ENCODE data around the gene LYSMD2. TPM values are rescaled to one million over a fixed set of nuclear protein-coding genes. Genes with fewer than 3 reads are reported as not detected.
A peak's percentile ranks its signal among the peaks of the same experiment; 100 is the strongest.

Gene LYSMD2
- polyA plus RNA-seq, 1 donor from 2014 or later = 66.6 TPM

DNA sequence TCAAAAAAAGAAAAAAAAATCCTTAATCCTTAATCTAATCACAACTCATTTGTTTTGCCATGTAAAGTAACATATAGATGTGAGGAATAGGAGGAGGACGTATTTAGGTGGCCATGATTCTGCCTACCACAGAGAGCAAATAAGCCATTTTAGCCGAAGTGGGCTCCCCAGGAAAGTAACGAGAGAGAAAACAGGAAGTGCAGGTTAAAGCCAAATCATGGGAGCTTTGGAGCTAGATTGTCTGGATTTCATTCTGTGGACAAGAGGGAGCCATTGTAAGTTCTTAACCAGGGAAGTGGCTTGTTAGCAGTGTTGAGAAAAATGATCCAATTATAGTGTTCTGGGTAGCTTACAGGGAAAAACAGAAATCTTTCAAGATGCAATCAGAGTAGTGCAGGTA, 23.4 kb upstream of the LYSMD2 start:
- H3K4me1 Mint-ChIP-seq = peaks cover 10 to 17% (median 10%) of the 10 kb centered on the region in 3 donors
- H3K27ac Mint-ChIP-seq = peak overlapping the region in 1 of 3 donors; percentile 79
- H3K9me3 Mint-ChIP-seq = no peaks in the 10 kb centered on the region
- H3K4me3 Mint-ChIP-seq = no peak overlapping the region
- H3K27me3 Mint-ChIP-seq = no peaks in the 10 kb centered on the region
- H3K36me3 Mint-ChIP-seq = peaks cover 3% of the 10 kb centered on the region

DNA sequence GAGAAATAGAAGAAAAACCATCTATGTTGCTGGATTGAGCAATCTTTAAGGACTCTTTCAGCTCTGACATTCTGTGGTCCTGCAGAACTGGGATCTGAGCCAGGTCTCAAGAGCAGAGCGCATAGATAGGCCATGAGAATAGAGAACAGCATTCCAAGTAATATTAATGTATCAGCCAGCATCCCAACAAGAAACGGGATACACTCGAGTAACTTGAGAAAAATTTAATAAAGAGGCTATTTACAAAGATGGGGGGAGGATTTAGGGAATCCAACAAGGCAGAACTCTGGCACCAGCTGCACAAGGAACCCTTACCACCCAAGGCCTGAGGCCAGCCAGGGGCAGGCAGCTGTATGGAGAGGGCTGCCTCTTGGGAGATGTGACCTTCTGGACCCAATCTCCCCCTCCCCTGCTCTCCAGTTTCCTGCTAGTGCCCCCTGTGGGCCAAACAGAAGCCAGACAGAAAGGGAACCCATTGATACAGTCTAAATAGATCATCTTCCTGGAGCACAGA, 22.2 kb upstream of the LYSMD2 start:
- peaks cover 3% of the 10 kb centered on the region for H3K36me3 Mint-ChIP-seq
- H3K4me1 Mint-ChIP-seq = peaks cover 5 to 13% (median 12%) of the 10 kb centered on the region in 3 donors
- no peak overlapping the region for H3K27ac Mint-ChIP-seq
- H3K9me3 Mint-ChIP-seq = no peaks in the 10 kb centered on the region
- H3K27me3 Mint-ChIP-seq = no peaks in the 10 kb centered on the region
- H3K4me3 Mint-ChIP-seq = no peak overlapping the region

DNA sequence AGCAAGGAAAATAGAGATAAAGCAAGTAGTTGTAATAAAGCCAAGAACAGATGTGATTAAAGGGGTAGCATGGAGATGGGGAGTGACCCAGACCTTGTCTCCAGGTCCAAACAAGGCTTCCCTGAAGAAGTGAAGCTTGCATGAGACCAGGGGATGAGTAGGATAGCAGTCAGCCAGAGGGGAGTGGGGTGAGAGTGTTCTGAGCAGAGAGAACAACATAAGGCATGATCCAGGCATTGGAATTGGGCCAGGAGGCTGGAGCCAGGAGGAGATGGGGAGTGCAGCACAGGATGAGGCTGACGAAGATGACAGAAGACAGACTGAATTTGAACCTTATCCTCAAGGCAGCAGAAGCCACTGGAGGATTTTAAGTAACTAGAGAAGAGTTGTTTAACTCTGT, 21.2 kb upstream of the LYSMD2 start:
- Mint-ChIP-seq H3K4me1 (peaks cover 6 to 17% (median 14%) of the 10 kb centered on the region in 3 donors), H3K36me3 (peaks cover 3% of the 10 kb centered on the region), H3K27me3 (no peaks in the 10 kb centered on the region), H3K27ac (peak overlapping the region in 1 of 3 donors; percentile 54), H3K9me3 (no peaks in the 10 kb centered on the region), H3K4me3 (no peak overlapping the region)

DNA sequence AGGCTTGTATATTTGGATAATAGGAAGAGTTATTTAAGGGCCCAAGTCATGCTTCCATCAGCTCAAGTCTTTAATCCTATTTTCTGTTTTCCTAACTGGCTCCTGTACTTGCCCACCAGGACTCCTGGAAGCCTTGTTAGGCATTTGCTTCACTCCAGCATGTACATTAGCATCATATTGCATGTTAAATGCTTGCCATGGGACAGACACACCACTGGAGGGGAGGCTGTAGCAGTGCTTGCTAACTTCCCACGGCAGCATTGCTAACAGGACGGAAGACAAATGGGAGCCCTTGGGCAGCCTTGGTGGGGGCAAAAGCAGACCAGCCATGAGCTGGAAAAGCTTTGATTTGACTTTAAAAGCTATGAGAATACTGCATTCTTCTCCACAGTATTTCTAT, 20.0 kb upstream of the LYSMD2 start:
- H3K4me1 Mint-ChIP-seq = peaks cover 15 to 26% (median 17%) of the 10 kb centered on the region in 3 donors
- peaks cover 3% of the 10 kb centered on the region for H3K36me3 Mint-ChIP-seq
- no peak overlapping the region for H3K4me3 Mint-ChIP-seq
- no peaks in the 10 kb centered on the region for H3K9me3 Mint-ChIP-seq
- no peaks in the 10 kb centered on the region for H3K27me3 Mint-ChIP-seq
- H3K27ac Mint-ChIP-seq = no peak overlapping the region

DNA sequence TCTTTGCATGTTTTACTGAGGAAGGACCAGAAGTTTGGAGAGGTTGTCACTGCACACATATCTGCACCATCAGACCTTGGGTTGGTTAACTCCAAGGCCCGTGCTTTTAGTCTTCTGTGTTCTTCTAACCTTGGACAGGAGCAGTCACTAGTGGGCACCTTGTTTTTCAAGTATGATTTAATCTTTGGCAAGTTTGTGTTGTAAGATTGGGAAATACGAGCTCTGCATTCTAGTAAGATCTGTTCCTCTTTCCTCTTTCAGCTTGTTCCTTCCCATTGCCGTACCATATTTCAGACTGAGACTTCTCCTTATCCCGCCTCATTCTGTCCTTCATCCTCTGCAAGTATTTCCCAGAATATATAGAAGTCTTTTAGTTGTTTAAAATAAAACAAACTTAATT, 19.0 kb upstream of the LYSMD2 start:
- Mint-ChIP-seq H3K4me1 (peaks cover 18 to 29% (median 22%) of the 10 kb centered on the region in 3 donors), H3K36me3 (peaks cover 3% of the 10 kb centered on the region), H3K4me3 (peak overlapping the region in 1 of 4 donors; percentile 48), H3K9me3 (no peaks in the 10 kb centered on the region), H3K27ac (no peak overlapping the region), H3K27me3 (no peaks in the 10 kb centered on the region)

DNA sequence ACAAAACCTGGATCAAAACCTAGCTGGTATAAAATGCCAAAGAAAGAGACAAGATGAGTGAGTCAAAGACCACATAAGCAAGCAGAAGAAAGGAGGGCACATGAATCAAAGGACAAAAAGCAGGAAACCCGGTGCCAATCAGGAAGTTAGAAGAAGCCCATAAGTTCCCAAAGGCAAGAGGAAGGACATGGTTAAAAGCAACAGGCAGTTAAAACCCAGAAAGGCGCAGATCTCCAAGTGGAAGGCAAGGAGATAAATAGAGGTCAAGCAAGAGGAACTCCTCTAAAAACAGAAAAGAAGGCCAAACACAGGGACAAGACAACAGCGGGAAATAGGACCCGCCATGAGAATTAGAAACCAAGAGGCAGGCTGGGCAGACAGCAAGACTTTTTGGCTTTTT, 18.3 kb upstream of the LYSMD2 start:
- Mint-ChIP-seq H3K4me1 (peaks cover 22 to 29% (median 25%) of the 10 kb centered on the region in 3 donors), H3K27me3 (peaks cover 2% of the 10 kb centered on the region), H3K9me3 (no peaks in the 10 kb centered on the region), H3K4me3 (no peak overlapping the region), H3K27ac (no peak overlapping the region), H3K36me3 (peaks cover 3% of the 10 kb centered on the region)

DNA sequence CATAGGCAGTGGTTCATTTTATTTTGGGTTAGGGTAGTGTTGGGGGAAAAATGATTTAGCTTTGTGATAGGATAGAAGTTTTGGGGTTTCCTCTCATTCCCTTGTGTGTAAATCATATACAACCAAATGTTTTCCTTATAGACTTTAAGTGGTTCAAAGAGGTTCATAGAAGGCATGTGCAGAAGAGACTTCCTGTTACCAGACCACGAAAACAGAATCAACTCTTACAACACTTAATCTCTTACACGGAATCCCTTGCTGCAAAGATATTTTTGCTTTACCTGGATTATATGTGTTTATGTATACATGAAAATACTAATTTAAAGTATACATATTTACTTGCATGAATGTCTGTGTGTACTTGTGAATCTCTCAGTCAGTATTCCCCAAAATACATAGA, 16.8 kb upstream of the LYSMD2 start:
- H3K27ac Mint-ChIP-seq = no peak overlapping the region
- peaks cover 30 to 43% (median 37%) of the 10 kb centered on the region in 3 donors for H3K4me1 Mint-ChIP-seq
- peaks cover 2% of the 10 kb centered on the region for H3K36me3 Mint-ChIP-seq
- peak overlapping the region in 2 of 4 donors; percentile 67 to 75 for H3K4me3 Mint-ChIP-seq
- H3K27me3 Mint-ChIP-seq = peaks cover 2% of the 10 kb centered on the region
- no peaks in the 10 kb centered on the region for H3K9me3 Mint-ChIP-seq

DNA sequence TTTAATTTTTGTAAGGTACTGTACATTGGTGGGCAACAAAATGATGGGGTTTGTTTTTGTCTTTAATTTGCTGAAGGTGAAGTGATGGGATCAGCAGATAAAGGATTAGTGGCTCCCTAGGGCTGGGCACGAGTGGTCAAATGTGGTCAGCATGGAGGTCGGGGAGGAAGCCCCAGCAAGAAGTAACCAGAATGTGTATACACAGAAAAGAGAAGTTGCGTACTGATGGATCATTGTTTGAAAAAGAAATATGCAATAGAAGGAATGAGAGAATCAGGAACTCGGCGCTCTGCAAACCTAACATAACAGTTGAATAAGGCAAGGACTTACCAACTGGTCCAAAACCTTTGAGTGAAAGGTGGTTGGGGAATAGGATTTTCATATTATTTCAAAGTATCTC, 15.4 kb upstream of the LYSMD2 start:
- no peaks in the 10 kb centered on the region for H3K36me3 Mint-ChIP-seq
- no peak overlapping the region for H3K27ac Mint-ChIP-seq
- H3K9me3 Mint-ChIP-seq = no peaks in the 10 kb centered on the region
- H3K4me3 Mint-ChIP-seq = peak overlapping the region in 3 of 4 donors; percentile 80 to 95 (median 95)
- H3K27me3 Mint-ChIP-seq = peaks cover 2% of the 10 kb centered on the region
- peaks cover 32 to 44% (median 36%) of the 10 kb centered on the region in 3 donors for H3K4me1 Mint-ChIP-seq

DNA sequence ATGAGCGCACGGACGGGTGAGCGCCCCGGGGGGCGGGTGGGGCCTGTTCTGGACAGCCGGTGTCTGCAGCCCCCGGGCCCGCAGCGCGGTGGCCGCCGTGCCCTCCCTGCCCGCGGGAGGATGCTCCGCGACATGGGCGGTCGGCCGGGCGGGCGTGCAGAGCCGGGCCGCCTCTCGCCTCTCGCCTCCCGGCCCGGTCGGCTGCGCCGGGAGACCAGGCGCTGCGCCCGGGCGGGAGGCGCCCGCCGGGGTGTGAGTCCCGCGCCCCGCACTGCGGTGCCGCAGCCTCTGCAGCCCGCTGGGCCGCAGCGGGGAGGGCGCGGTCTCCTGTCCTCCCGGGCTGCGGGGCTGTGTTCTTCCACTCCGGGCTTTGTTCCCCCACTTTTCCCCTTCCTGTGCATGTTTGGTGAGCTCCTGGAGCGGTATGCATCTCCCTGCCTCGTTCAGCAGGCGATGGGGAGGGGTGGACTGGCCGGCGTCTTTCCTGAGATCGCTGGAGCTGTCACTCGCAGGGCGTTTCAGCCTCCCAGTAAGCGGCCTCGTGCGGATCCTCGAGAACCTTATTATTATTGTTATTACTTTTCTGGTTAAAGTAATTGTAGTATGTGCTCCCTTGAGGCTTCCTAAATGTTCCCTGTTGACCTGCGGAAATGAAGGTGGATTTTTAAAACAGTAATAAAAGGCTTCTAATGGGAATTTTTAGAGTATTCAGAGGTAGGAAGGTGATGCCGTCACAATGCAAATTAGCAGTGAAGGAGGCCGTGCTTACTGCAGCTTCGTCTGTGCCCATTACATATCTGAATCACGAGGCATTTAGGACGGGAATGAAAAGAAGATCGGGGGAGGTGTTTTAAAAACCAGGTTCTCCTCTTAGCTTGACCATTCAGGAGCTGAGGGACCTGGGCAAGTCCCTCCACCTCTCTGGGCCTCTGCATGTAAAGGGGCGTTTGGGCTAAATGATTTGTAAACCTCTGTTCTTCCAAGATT, 14.5 kb upstream of the LYSMD2 start:
- Mint-ChIP-seq H3K27ac (peak overlapping the region; percentile 56 to 91 (median 76)), H3K9me3 (no peaks in the 10 kb centered on the region), H3K27me3 (peaks cover 2% of the 10 kb centered on the region)

DNA sequence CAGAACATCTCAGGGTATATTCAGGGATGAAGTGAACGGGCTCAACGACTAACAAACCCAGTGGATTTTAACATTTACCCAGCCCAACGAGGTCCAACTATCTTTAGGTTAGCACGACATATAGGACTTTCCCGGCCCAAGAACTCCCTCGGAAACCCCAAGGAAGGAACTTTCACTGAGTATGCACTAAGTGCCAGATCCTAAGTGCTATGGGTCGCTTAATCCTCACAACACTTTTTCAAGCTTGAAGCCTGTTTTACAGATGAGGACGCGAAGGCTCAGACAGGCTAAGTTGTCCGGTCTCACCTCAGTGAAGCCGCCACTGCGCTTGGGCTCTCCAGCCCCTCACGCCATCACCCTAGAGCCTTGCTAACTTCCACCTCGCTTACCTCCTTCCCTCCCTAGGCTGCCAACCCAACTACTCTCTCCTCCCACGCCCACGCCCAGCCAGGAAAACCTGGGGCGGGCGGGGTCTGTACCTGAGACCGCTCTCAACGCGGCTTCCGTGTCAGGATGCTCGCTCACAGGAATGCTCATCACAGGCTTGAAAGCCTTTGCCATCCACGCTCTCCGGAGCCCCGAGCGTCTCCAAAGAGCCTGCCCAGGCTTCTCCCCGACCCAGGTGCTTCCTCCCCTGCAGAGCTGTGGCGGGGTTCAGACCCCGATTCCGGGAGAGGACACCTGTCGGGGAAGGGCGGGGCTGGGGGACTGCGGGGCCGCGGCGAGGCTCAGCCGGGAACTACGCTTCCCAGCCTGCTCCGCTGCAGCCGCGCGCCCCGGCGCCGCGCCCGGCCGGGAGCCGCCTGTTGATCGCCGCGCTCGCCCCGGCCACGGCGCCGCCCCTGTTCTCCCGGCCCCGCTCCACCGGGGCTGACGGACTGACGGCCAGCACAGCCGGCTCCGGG, 13.6 kb upstream of the LYSMD2 start, which contains the start of gene TMOD2:
TSS of gene TMOD2 (plus strand) at position 806 of the 905 bp plus-strand sequence. CDS start 14,845 bp downstream, outside the sequence.
- Mint-ChIP-seq H3K36me3 (no peaks in the 10 kb centered on the region), H3K27ac (peak within 1 kb of the TSS; percentile 65 to 94 (median 94)), H3K4me1 (peaks cover 32 to 40% (median 36%) of the 10 kb centered on the region in 3 donors), H3K4me3 (peak within 1 kb of the TSS; percentile 94 to 98 (median 96)), H3K9me3 (peaks cover 0 to 2% (median 0%) of the 10 kb centered on the region in 3 donors), H3K27me3 (peaks cover 2% of the 10 kb centered on the region)

More for the DNA sequence above, 14.5 kb upstream of the LYSMD2 start:
- peak overlapping the region; percentile 94 to 98 (median 95) for H3K4me3 Mint-ChIP-seq
- peaks cover 32 to 43% (median 36%) of the 10 kb centered on the region in 3 donors for H3K4me1 Mint-ChIP-seq
- no peaks in the 10 kb centered on the region for H3K36me3 Mint-ChIP-seq

DNA sequence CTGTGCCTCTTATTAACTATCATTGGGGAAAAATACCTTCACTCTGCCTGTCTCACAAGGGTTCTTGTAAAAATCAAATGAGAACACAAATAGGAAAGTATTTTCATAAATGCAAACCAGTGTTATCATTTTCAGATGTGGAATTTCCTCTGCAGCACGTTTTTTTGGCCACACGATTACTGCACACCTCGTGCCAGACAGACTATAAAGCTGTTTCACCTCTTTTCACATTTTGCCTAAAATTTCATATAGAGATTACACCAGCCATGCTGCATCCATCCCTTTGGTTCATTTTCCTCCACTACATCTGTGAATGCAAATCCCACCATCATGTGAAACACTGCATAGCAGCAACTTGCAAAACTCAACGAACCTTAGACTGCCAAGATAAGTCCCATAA, 12.7 kb upstream of the LYSMD2 start:
- H3K4me3 Mint-ChIP-seq = peak overlapping the region; percentile 91 to 98 (median 96)
- H3K27me3 Mint-ChIP-seq = peaks cover 2% of the 10 kb centered on the region
- H3K9me3 Mint-ChIP-seq = peaks cover 0 to 2% (median 0%) of the 10 kb centered on the region in 3 donors
- H3K27ac Mint-ChIP-seq = peak overlapping the region; percentile 10 to 94 (median 65)
- H3K4me1 Mint-ChIP-seq = peaks cover 31 to 40% (median 36%) of the 10 kb centered on the region in 3 donors
- H3K36me3 Mint-ChIP-seq = no peaks in the 10 kb centered on the region

DNA sequence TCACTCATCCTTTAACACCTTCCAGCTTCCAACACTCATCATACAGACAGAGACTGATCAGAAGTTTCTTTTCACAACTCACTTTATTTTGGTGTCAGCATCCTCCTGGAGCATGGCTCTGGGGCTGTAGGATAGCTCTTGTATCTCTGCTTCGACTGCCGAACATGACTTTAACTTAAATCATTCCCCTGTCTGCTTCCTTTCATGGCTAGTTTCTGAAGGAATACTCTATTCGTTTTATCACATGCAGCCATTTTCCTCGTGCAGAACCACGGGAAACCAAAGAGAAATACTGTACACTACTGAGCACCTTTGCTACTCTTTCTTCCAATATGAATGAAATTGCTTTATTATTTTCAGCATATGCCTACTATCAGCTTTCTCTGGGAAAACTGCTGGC, 11.9 kb upstream of the LYSMD2 start:
- Mint-ChIP-seq H3K27me3 (peaks cover 2% of the 10 kb centered on the region), H3K27ac (no peak overlapping the region), H3K9me3 (peaks cover 0 to 2% (median 0%) of the 10 kb centered on the region in 3 donors), H3K4me3 (peak overlapping the region in 1 of 4 donors; percentile 94), H3K36me3 (no peaks in the 10 kb centered on the region), H3K4me1 (peaks cover 31 to 40% (median 36%) of the 10 kb centered on the region in 3 donors)

DNA sequence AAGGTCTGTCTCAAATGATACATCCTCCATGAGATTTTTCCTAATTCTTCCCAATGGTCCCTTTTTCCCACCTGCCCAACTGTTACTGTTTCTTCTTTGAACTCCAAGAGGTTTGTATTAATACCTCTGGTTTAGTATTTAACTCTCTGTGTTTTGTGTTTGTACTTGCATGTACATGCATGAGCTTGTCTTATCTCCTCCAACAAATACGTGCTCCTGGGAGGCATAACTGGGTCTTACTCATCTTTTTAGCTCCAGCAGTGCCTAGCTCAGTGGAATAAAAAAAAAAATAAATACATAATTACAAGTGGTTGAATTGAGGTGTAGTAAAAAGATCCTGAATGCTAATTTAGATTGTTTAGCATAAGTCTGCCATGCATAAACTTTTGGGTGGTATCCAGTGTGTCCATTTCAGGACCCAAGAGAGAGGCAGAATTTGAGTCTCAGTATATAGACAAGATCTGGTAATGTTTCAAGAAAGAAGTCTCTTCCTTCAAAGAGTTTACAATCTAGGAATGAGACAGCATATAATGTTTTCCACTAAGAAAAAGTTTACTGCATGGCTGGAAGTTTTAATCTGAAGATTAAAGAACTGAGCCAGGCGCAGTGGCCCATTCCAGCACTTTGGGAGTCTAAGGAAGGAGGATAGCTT, 1.7 kb upstream of the LYSMD2 start:
- H3K4me1 Mint-ChIP-seq = peaks cover 24 to 42% (median 37%) of the 10 kb centered on the region in 3 donors
- H3K27me3 Mint-ChIP-seq = no peaks in the 10 kb centered on the region
- H3K4me3 Mint-ChIP-seq = peak overlapping the region in 1 of 4 donors; percentile 85
- H3K36me3 Mint-ChIP-seq = no peaks in the 10 kb centered on the region
- peak overlapping the region; percentile 86 to 98 (median 97) for H3K27ac Mint-ChIP-seq
- no peaks in the 10 kb centered on the region for H3K9me3 Mint-ChIP-seq

DNA sequence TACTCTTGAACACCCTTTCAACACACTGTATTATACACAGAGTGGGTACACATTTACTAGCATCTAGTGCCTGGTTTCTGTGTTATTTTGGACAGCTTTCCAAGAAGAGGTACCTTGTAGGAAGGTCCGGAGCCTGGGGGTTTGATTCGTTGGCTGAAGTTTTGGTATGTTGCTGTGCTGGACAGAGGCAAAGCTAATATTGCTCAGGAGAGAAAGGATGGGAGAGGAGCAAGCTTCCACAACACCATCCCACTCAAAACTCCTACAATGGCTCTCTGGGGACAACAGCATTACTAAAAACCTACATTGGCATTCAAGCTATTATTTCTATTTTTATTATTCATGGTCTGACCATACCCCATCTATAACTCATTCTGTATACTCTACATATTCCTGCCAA, 1.1 kb upstream of the LYSMD2 start:
- Mint-ChIP-seq H3K4me1 (peaks cover 29 to 42% (median 38%) of the 10 kb centered on the region in 3 donors), H3K9me3 (no peaks in the 10 kb centered on the region), H3K4me3 (peak overlapping the region; percentile 85 to 97 (median 88)), H3K27ac (peak overlapping the region; percentile 86 to 98 (median 97)), H3K27me3 (no peaks in the 10 kb centered on the region), H3K36me3 (no peaks in the 10 kb centered on the region)
